Right lobe of liver (tissue), 6 donors: ENCODE measurements around the gene CETN1. TPM values are rescaled to one million over a fixed set of nuclear protein-coding genes. Genes with fewer than 3 reads are reported as not detected.

Source experiments
- ATAC-seq, 4 donors: fragments of 200-7000 bp; cut with Tn5 transposase; one replicate each; pipeline ENCODE4 v1.9.1; 2020; ENCODE audit warnings: mild to moderate bottlenecking in 4 of 4, moderate library complexity in 4 of 4
- DNase-seq, 3 donors: peaks; one replicate each; pipeline ENCODE4 v3.0.0-alpha.2; 2020
- H3K27ac ChIP-seq, 3 donors: fragments of 200-600 bp; one replicate each; pipeline ENCODE4 v1.8.0; 2022
- H3K27me3 ChIP-seq, 2 donors: fragments of 200-600 bp; one replicate each; pipeline ENCODE4 v1.8.0; 2022
- H3K36me3 ChIP-seq, 4 donors: fragments of 200-600 bp; sonication (generic) in 1 of 4; one replicate each; pipeline versions ENCODE4 v1.5.1 to v1.8.0; 2017 to 2022; ENCODE audit warnings: control low read depth in 1 of 4
- H3K4me1 ChIP-seq, 4 donors: fragments of 200-600 bp; sonication (generic) in 1 of 4; one replicate each; pipeline versions ENCODE4 v1.5.1 to v1.8.0; 2017 to 2022; ENCODE audit warnings: control low read depth in 1 of 4
- H3K4me3 ChIP-seq, 3 donors: fragments of 200-600 bp; one replicate each; pipeline ENCODE4 v1.8.0; 2022
- H3K9me3 ChIP-seq, 4 donors: fragments of 200-600 bp; sonication (generic) in 1 of 4; one replicate each; pipeline versions ENCODE4 v1.5.1 to v1.8.0; 2017 to 2022; ENCODE audit warnings: control low read depth in 1 of 4
- POLR2A ChIP-seq: fragments of 450-650 bp; IDR thresholded peaks from one replicate; pipeline ENCODE4 v1.6.1; 2017; ENCODE audit warnings: antibody characterized with exemption, mild to moderate bottlenecking
- WGBS: methylation state at CpG from one replicate; pipeline ENCODE4 v1.1.6; 2018; ENCODE audit warnings: low coverage, low lambda C conversion rate; ENCODE audit not compliant: insufficient coverage; ENCODE audit errors: missing lambda C conversion rate; 5-methylcytosine and 5-hydroxymethylcytosine counted together
- intact Hi-C, 2 donors: fragments of 100-400 bp; cut with DNase I; formaldehyde crosslinking; loops; one replicate each; pipeline versions ENCODE4 v1.11.2 to v1.14.1; 2022
- long read RNA-seq: library from polyadenylated mRNA; unstranded; transcript quantifications from one replicate; pipeline ENCODE4 v2.0.0, GENCODE V29; 2019
- total RNA-seq, 6 experiments: library from RNA; depleted of rRNA in 2 of 6; stranded (reverse); fragments of >200 nt in 2 of 6; fragmentation: NEBNext Ultra II Directional in 3 of 6; extraction: Animal tissue kit (Norgen Biotek cat#: 25700) in 3 of 6; gene quantifications; one replicate each; pipeline versions ENCODE4 v1.1.0 to v1.2.4, GENCODE V29; 2016 to 2023
- TF ChIP-seq, protein P1 (sequence below), 4 donors: fragments of 200-600 bp in 3 of 4; fragments of 450-650 bp in 1 of 4; IDR thresholded peaks; one replicate each; pipeline versions ENCODE4 v1.5.1 to v1.8.0; 2016 to 2022; ENCODE audit warnings: antibody characterized with exemption in 4 of 4, mild to moderate bottlenecking in 2 of 4
- donor health status: DM: no; HTN: yes; CAD: no.
- donor health status: DM: no; HTN: no; CAD: no.
- donor health status: DM: no; HTN: no; CAD: no.
- donor health status: DM: no; HTN: yes; CAD: no.
- donor health status: DM: no; HTN: yes; CAD: no.

Gene CETN1
- total RNA-seq = not detected
- long read RNA-seq = 0 reads

DNA sequence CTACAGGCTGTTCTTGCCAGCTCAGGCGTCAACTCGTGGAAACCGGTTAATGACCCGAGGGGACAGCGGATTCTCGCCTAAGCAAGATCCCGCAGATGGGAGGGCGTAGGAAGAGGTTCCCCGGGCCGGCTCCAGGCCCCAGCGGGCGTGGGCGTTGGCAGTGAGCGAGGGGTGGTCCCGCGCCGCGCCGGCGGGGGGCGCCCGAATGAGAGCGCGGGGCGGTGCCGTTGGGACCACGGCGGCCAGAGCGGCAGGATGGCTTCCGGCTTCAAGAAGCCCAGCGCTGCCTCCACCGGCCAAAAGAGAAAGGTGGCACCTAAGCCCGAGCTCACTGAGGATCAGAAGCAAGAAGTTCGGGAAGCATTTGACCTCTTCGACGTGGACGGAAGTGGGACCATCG lies at the start of gene CETN1:
Gene CETN1, plus strand, starts transcription at position 227 of the 400 bp plus-strand sequence. Its CDS starts 29 bp downstream, at position 256.
- TF ChIP-seq, protein P1, sequence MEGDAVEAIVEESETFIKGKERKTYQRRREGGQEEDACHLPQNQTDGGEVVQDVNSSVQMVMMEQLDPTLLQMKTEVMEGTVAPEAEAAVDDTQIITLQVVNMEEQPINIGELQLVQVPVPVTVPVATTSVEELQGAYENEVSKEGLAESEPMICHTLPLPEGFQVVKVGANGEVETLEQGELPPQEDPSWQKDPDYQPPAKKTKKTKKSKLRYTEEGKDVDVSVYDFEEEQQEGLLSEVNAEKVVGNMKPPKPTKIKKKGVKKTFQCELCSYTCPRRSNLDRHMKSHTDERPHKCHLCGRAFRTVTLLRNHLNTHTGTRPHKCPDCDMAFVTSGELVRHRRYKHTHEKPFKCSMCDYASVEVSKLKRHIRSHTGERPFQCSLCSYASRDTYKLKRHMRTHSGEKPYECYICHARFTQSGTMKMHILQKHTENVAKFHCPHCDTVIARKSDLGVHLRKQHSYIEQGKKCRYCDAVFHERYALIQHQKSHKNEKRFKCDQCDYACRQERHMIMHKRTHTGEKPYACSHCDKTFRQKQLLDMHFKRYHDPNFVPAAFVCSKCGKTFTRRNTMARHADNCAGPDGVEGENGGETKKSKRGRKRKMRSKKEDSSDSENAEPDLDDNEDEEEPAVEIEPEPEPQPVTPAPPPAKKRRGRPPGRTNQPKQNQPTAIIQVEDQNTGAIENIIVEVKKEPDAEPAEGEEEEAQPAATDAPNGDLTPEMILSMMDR (IDR thresholded peaks at IDR 0.05) = no peak
- no peak for TF ChIP-seq POLR2A
- Histone ChIP-seq H3K36me3 (no peaks in the 10 kb centered on the region), H3K9me3 (no peaks in the 10 kb centered on the region), H3K4me3 (no peak within 1 kb of the TSS), H3K4me1 (no peaks in the 10 kb centered on the region), H3K27ac (no peak within 1 kb of the TSS), H3K27me3 (no peaks in the 10 kb centered on the region)
- DNase-seq (no peak), ATAC-seq (no peak)
- intact Hi-C loops = no loop called here
- WGBS = 62% methylated on average over 4 of the region's 38 CpGs

DNA sequence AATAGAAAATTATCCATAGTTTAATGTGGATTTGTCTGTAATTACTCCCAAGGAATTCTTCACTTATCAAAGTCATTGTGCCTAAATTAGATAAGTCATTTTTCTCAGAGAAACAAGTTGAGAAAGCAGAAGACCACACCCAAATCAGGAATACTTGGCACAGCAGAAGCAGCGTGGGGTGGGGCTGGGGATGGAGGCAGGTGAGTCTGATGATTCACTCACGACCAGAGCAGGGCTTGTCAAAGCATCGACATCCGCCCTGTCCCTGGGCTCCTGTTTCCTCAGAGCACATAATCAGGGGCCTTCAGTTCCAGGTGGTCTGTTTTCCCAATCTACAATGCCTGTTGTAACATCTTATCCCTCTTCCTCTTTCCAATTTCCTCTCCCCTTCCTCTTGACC lies 48.2 kb upstream of the CETN1 start:
- intact Hi-C loops = no loop called here
- Histone ChIP-seq H3K4me3 (no peak overlapping the region), H3K9me3 (no peaks in the 10 kb centered on the region), H3K27ac (no peak overlapping the region), H3K36me3 (no peaks in the 10 kb centered on the region), H3K27me3 (no peaks in the 10 kb centered on the region), H3K4me1 (no peaks in the 10 kb centered on the region)
- no peak for TF ChIP-seq POLR2A
- TF ChIP-seq, protein P1 (IDR thresholded peaks at IDR 0.05) = no peak
- ATAC-seq (no peak), DNase-seq (no peak)
- WGBS = 46% methylated on average over 4 of the region's 4 CpGs

GRCh38 chr18:532632-533031 lies 47.5 kb upstream of the CETN1 start:
- H3K4me3 ChIP-seq = no peak overlapping the region
- DNase-seq = no peak
- H3K4me1 ChIP-seq = no peaks in the 10 kb centered on the region
- H3K9me3 ChIP-seq = no peaks in the 10 kb centered on the region
- H3K36me3 ChIP-seq = no peaks in the 10 kb centered on the region
- ATAC-seq = no peak
- intact Hi-C loops = no loop called here
- TF ChIP-seq, protein P1 (IDR thresholded peaks at IDR 0.05) = no peak
- no peak for TF ChIP-seq POLR2A
- H3K27me3 ChIP-seq = no peaks in the 10 kb centered on the region
- no peak overlapping the region for H3K27ac ChIP-seq

DNA sequence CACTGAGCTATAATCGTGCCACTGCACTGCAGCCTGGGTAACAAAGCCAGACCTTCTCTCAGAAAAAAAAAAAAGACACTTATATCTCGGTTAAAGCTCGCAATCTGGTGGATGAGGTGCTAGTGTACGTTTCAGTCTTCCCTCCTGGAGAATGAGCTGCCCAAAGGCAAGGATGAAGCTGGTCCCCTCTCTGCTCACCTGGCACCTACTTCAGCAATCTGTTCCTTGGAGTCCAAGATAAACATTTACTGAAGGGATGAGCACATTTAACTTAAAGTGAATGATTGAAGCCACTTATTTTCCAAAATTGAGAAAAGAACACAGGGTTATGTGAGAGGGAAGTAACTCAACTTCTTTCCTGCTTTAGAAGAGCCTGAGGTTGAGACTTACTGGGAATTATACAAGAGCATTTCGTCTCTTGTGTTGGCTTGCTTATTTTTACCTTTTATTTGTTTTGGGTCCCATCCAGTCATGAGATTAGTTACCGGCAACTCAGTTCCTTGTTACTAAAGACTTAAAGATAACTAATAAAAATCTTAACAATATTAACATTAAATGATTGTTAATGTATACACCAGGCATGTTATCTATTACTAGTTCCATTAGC lies 46.1 kb upstream of the CETN1 start:
- ATAC-seq (no peak), DNase-seq (no peak)
- 47% methylated on average over 5 of the region's 6 CpGs for WGBS
- no peaks in the 10 kb centered on the region for H3K36me3 ChIP-seq
- no peak overlapping the region for H3K27ac ChIP-seq
- TF ChIP-seq, protein P1 (IDR thresholded peaks at IDR 0.05) = no peak
- no peak for TF ChIP-seq POLR2A
- H3K9me3 ChIP-seq = no peaks in the 10 kb centered on the region
- intact Hi-C loops = no loop called here
- no peak overlapping the region for H3K4me3 ChIP-seq
- no peaks in the 10 kb centered on the region for H3K27me3 ChIP-seq
- no peaks in the 10 kb centered on the region for H3K4me1 ChIP-seq
